ENCODE results near the gene AFF3.

- TF ChIP-seq EZH2 (IDR thresholded peaks at IDR 0.05; ENCODE audit: low read length, missing control alignments), result no peak
- TF ChIP-seq CTCF (conservative IDR thresholded peaks at IDR 0.05 in 1 of 2, IDR thresholded peaks at IDR 0.05 in 1 of 2; ENCODE audit: low read depth in 1 of 2, low read length in 2 of 2), result no peak
These were observed 264.4 kb downstream of the AFF3 start for GRCh38 chr2:99877963-99878362.

Measured in fibroblast of lung (primary cell).